Measurements from ENCODE around the gene GPBAR1. TPM values are rescaled to one million over a fixed set of nuclear protein-coding genes. Genes with fewer than 3 reads are reported as not detected.

GPBAR1 gene
- total RNA-seq, 2 experiments from 2014 or later, result 0.29 to 0.38 TPM

- ChIA-PET POLR2A (no interaction called here), CTCF (interaction anchor here (1.3 to 2.7 kb wide), 4 partner anchors 10 to 82 kb away, joined by 3 to 13 read pairs (median 5); partner anchors contain the start of gene CATIP)
Observed at GRCh38 chr2:218274586-218274985, 13.8 kb downstream of the GPBAR1 start.

DNA sequence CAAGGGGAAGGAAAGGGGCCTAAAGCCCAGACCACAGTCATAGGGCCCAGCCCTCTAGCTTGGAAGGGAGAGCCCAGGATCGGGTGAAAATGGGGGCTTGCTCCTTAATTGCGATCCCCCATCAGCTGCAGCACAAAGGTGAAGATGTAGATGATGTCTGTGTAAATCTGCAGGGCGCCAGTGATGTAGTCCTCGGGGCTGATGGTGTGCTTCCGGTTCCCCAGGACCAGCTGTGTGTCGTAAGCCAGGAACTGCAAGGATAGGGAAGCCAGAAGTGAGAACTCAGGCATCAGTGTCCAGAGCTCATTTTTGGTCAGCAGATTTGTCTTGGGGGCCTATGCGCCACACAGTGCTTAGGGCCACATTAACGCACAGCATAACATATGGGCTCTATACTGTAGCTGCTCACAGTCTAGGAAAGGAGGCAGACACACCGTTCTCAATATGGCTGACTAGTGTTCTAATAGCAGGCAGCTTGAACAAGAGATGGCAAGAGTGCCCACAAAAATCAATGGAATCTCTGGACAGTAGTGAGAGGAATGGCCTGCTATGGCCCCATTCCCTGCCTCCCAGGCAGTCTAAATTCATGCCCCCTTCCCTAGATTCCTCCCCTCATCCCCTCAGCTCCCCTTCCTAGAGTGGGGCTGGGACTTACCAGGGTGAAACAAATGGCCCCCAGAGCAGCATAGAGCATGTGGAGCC lies 14.7 kb downstream of the GPBAR1 start:
- CTCF ChIA-PET, result interaction anchor here (1.3 to 2.7 kb wide), 5 partner anchors 9 to 81 kb away, joined by 3 to 13 read pairs (median 4); partner anchors contain the start of gene CATIP
- POLR2A ChIA-PET, result no interaction called here

DNA sequence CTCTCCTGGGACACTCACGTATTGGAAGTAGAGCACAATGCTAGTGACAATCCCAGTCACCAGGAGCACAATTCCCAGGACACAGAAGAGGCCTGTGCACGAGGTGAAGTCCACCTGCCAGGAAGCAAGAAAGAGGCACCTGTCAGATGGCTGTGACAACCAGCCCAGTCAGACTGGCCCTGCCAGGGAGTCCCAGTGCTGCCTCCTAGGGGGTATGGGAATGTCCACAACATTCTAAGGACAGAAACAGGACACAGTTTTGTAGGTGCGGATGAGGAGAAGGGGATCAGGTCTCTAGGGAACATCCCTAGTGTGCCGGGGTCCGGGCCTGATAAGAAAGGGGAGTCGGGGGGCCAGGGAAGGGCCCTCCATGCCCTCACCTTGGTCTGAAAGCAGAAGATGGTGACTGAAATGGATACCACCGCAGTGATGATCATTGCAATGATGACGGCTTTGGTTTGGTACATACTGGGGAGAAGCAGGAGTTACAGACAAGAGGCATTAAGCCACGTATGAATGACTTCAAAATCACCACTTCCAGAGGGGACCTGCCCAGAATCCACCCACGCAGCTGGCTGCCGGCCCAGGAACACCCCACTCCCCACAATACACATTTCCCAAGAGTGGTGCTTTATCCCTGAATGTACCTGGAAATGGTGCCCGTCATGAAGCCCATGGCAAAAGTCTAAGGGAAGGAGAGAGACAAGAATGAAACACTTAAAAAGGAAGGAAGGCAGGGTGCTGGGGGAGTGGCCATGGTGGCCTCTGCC lies 16.4 kb downstream of the GPBAR1 start:
- ChIA-PET CTCF (no interaction called here), POLR2A (interaction anchor here (0.6 kb wide), 1 partner anchor 10 kb away, joined by 3 read pairs; no protein-coding TSS in a partner anchor)

- ChIA-PET CTCF (no interaction called here), POLR2A (no interaction called here)
Observed at GRCh38 chr2:218277921-218278320, 17.1 kb downstream of the GPBAR1 start.

DNA sequence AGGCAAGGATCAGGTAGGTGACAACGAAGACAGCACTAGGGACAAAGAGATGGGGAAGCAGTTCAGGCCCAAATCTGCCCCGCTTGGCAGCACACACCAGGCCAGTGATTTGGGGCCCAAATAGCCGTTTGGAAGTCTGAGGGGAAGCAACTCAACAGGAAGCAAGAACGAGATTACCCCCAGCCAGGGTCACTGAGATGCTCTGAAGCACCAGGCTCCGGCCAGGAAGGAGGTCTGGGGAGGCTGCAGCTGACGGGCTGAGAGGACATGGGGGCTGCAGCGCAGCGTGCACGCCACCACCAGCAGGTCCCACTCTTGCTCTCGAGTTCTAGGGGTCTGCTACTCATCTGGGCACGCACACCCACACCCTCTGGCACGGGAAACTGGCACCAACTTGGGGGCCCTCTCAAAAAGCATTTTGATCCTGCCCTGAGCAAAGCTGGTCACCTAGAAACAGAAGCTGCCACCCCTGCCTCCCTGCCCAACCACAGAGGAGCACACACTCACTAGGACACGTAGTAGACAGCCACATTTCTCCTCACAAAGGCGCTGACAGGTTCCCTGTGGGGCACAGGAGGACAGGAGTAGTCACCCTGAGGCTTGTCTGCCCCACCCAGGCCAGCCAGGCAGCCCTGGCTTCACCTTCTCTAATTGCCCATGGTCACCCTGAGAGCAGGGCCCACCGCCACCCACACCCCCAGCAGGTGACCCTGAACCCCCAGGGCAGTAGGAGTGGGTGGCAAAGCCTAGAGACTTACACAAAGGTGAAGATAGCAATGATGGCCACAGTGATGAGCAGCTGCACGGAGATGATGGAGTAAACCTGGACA lies 17.9 kb downstream of the GPBAR1 start:
- ChIA-PET POLR2A (interaction anchor here (1.1 kb wide), 1 partner anchor 14 kb away, joined by 3 read pairs; the partner anchor contains the start of gene TMBIM1), CTCF (no interaction called here)

DNA sequence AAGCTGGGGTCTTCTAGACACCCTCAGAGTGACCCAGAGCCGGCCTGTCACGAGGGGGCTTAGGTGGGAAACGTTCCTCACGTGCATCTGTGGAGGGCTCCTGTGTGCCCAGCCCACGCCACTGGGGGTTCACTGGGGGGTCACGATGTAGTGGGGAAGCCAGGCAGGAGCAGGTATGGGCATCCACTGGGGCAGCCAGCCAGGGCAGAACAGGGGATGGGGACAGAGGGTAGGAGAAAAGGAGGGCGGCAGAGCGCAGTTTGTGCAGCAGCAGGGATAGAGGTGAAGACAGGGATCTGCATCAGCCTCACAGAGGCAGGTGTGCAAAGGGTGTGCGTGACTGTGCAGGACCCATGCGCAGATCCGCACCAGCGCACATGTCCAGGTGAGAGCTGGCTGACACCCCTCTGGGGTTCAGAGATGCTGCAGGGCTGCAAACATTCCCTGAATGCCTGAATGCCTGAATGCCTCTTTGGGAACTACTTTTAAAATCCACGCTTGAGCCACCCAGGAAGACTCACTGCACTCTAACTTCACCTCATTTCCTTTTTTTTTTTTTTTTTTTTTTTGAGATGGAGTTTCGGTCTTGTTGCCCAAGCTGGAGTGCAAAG lies 19.6 kb downstream of the GPBAR1 start:
- CTCF ChIA-PET, result interaction anchor here (1.0 to 7.3 kb wide), 2 partner anchors 9 to 23 kb away, joined by 3 to 70 read pairs; partner anchors contain the start of genes AAMP and PNKD
- POLR2A ChIA-PET, result no interaction called here

- CTCF ChIA-PET, result interaction anchor here (7.3 kb wide), 1 partner anchor 10 kb away, joined by 70 read pairs; the partner anchor contains the start of genes AAMP and PNKD
Observed at GRCh38 chr2:218281449-218281848, 20.6 kb downstream of the GPBAR1 start.

DNA sequence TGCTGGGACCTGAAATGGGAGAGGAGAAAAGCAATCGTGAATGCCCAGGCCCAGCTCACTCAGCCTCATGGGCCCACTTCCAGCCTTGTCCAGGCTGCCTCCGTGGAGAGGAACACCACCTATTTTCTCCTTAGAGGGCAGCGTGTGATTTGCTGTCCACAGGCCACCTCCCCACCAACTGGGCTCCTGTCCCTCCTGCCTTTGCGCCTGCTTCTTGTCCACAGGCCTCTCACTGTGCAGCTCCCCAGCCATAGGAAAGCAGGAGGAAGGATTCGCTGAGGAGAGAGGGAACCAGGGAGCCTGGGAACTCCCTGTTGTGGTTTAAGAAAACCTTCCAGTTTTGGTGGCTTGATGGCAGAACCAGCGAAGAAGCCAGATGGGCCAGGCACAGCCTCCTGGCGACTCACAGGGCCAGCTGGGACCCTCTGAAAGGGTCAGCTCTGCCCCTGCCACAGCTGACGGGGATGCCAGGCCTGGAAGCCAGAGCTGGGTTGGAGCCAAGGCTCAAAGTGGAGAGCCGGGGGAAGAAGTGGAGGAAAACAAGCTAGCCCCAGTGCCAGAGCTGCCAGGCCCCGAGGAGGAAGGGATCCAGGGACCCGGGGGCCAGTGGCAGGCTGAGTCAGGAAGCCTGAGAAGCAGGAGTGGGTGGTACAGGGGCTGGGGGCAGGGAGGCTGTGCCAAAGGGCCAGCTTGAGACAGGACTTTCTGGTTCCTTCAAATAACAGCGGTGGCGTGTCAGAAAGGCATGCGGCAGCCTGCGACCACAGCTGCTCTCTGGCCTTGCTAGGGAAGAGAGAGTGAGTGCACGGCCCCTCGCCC lies 21.6 kb downstream of the GPBAR1 start:
- CTCF ChIA-PET, result interaction anchor here (0.9 to 7.3 kb wide), 2 partner anchors 11 to 19 kb away, joined by 3 to 70 read pairs; partner anchors contain the start of genes AAMP and PNKD
- POLR2A ChIA-PET, result no interaction called here

More at GRCh38 chr2:218281449-218281848, 20.6 kb downstream of the GPBAR1 start:
- POLR2A ChIA-PET, result interaction anchor here (0.6 kb wide), 1 partner anchor 35 kb away, joined by 4 read pairs; no protein-coding TSS in a partner anchor

DNA sequence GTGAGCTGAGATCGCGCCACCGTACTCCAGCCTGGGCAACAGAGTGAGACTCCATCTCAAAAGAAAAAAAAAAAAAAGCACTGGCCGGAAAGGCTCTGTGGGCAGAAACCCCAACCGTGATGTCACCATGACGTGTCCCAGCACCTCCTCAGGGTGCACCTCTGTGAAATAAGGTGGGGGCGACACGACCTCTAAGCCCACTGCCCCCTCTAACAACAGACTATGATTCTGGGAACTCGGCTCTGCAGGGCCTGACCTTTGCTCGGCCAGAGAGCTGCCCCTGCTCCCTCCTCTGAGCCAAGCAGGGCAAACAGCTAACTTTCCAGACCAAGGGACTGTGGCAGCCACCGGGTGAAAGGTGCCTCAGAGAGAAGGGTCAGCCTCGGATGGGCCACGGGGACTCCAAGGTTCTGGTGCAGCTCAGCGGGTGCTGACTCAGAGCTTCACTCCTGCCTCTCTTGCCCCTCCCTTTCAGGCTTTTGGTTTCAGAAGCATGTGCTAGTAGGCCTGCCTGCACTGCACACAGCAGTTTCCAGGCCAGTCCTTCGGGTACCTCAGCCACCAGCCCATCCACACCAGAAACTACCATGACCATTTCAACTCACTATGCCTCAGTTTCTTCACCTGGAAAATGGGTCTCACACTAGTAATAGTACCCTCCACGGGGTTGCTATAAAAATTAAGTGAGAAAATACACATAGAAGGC lies 23.4 kb downstream of the GPBAR1 start:
- POLR2A ChIA-PET, result interaction anchor here (0.8 to 1.0 kb wide), 3 partner anchors 11 to 64 kb away, joined by 3 read pairs; no protein-coding TSS in a partner anchor

DNA sequence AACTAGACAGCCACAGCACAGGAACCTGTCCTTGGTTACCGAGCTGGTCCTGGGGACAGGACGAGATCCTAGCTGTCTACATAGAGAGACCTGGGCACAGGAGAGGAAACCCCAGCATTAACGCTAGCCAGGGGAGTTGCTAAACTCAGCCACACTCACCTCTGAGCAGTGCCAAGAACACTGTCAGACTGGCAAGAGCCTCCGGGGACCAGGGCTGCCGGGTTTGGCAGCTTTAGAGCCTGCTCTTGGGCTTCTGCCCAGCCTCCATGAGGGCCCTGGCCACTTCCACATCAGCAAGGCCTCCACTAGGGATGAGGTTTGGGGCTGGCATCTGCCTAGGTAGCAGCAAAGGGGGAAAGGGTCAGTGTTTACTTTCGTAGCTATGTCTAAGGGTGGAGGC lies 24.8 kb downstream of the GPBAR1 start:
- POLR2A ChIA-PET, result interaction anchor here (2.1 to 2.6 kb wide), 2 partner anchors 15 to 111 kb away, joined by 5 to 34 read pairs; partner anchors contain the start of genes AAMP and PNKD
- CTCF ChIA-PET, result interaction anchor here (0.5 to 7.3 kb wide), 5 partner anchors 10 to 111 kb away, joined by 3 to 70 read pairs (median 4); partner anchors contain the start of genes AAMP and PNKD

More for the DNA sequence above, 23.4 kb downstream of the GPBAR1 start:
- CTCF ChIA-PET, result interaction anchor here (0.5 to 7.3 kb wide), 5 partner anchors 9 to 1880 kb away, joined by 3 to 70 read pairs (median 4); partner anchors contain the start of genes AAMP, CATIP and PNKD

DNA sequence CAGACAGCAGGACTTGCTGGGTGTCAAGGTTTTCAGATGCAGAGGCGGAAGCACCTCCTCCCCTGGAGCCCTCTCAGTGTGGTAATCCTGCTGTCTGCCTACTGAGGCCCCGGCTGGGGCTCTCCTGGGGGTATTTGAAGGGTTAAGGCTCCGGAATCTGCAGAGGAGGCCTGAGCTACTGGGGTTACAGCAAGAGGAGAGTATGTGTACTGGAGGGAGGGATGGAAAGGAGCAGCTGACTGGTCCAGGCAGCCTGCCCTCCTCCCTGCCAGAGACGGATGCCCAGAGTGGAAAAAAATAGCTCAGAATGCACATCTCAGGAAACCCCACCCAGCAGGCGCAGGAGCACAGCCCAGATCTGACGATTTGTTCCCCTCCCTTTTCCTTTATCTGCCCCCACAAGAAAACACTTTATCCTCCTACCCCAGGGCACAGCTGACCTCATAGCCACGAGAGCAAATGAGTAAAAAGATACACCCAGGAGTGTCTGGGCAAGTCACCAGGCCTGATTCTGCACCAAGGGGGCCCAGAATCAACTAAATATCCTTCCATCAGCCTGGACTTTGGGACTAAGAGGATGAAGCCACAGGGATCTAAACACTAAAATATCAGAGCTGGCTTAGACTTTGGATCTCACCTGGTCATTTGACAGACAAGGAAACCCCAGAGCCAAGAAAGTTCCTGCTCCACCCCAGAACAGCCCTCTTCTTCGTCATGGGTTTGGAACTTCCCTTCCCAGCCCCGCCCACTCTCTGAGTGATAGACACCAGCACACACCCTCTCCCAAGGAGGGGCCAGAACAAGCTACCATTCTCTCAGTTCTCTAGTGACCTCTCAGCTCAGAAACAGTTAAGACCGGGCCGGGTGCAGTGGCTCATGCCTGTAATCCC lies 26.0 kb downstream of the GPBAR1 start:
- ChIA-PET CTCF (interaction anchor here (0.9 to 7.3 kb wide), 8 partner anchors 12 to 115 kb away, joined by 3 to 70 read pairs (median 4); partner anchors contain the start of genes AAMP, CATIP and PNKD), POLR2A (interaction anchor here (0.5 to 2.6 kb wide), 7 partner anchors 9 to 424 kb away, joined by 3 to 34 read pairs (median 3); partner anchors contain the start of genes AAMP, BCS1L, PNKD and TTLL4)

DNA sequence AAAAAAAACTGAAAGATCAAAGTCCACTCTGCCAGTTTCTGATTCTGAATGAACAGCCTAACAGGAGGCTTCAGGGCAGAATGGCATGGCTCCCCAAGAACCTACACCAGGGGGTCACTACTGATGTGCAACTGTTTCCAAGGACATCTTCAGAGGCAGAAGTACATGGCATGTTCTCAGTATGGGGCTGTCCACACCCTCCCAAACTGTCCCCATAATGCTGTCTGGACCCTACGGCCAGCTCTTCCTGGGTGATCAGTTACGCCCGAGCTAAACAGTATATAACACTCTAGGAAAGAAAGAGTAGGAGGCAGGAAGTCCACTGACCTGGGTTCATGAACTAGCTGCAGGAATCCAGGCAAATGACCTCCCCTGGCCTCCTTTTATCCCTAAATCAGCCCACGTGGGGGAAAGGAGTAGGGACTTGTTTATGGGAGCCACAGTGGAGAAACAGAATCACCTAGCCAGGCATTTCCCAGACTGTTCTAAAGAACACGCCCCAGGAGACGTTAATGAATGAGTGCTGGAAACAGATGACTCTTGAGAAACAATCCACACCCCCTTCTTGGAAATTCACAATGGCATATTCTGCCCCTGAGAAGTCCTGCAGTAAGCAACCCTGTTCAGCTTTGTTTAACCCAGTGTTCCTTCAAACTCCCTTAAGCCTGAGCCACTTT lies 29.0 kb downstream of the GPBAR1 start:
- ChIA-PET CTCF (interaction anchor here (1.8 to 4.2 kb wide), 2 partner anchors 12 to 18 kb away, joined by 8 to 43 read pairs; partner anchors contain the start of genes AAMP and PNKD), POLR2A (interaction anchor here (0.6 kb wide), 1 partner anchor 293 kb away, joined by 4 read pairs; no protein-coding TSS in a partner anchor)

DNA sequence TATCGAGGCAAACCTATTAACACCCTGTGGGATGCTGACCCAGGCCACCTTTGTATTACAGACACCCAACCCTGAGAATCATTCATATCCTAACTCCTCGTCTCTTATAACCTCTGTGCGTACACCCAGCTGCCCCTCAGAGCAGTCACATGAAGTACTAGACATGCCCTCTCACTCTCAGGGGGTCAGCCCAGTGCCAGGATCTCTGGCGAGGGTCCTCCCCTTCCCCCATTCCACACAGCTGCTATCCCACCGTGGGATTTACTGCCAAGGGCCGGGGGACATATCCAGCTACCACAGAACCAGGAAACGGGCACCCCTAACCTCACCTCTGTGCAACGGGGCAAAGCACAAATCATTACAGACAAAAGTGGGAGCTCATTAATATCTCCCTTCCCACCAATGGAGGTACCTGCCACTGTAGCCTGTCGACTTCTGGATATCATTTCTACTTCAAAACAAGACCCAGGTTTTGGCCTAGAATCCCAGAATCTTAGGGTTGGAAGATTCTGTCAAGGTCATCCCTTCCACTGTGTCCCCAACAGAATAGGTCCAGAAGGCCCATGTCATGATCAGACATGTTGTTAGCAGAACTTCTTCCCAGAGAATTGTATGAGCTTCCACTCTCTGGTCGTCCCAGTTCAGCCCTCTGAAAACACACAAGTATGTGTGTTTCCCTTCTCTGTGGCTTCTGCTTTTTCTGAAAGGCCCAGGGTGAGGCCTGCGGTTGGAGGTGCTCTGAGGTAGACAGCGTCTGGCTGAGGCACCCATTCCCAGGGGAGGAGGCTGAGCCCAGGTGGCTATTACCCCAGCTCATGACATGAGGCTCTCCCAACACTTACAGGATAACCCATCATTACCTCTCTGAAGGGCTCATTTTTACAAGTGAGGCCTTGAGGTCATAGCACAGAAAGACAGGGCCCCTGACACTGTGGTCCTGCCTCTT lies 29.8 kb downstream of the GPBAR1 start:
- POLR2A ChIA-PET, result interaction anchor here (0.6 to 1.3 kb wide), 2 partner anchors 20 to 292 kb away, joined by 4 to 5 read pairs; partner anchors contain the start of genes AAMP and PNKD
- CTCF ChIA-PET, result interaction anchor here (0.9 to 4.2 kb wide), 4 partner anchors 11 to 109 kb away, joined by 3 to 43 read pairs (median 6); partner anchors contain the start of genes AAMP, CTDSP1 and PNKD

Measured in activated CD8-positive, alpha-beta memory T cell treated with anti-CD3 and anti-CD28 coated beads for 36 hours (primary cell).